ENCODE measurements around the gene GNG14. TPM values are rescaled to one million over a fixed set of nuclear protein-coding genes. Genes with fewer than 3 reads are reported as not detected.

Gene GNG14
- total and polyA plus RNA-seq, 10 of the 15 experiments (the other 5 are each of a cell fraction or from before 2014, with no cell fraction given), result not detected

DNA sequence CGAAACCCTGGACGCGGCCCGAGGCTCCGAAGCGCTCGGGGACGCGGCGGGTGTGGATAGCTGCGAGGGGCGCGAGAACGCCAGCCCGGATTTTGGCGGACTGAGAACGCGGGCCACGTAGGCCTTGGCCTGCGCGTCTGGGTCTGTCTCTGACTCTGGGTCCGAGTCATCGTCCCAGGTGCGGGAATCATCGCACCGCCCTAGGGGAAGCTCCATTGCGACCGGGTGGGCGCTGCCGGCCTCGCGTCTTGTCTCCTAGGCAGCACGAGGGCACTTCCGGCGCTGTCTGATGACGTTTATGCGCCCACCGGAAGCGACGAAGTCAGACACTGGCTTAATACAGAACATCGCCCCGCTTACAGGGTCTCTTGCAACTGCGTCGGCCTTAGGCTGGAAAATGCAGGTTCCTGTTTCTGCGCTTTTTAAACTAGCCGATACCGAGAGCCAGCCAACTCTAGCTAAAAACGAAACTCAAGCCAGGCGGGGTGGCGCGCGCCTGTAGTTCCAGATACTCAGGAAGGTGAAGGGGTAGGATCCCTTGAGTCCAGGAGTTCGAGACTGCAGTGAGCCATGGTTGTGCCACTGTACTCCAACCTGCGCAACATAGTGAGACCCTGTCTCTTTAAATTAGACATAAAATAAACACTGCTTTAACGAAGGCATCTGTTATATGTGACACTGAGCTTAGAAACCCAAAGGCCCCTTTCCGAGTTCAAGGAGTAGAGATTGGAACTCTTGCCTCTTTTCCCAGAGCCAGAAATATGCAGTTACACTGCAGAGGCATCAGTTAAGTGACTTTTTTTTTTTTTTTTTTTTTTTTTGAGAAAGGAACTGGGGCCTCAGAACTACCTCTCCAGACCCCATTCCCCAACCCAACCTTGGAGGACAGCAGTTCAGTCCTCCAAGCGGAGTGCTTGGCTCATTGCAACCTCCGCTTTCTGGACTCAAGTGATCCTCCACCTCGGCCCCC lies 8.9 kb downstream of the GNG14 start, which contains the start of gene FBXW9 (continued):
- TF ChIP-seq, protein P1, sequence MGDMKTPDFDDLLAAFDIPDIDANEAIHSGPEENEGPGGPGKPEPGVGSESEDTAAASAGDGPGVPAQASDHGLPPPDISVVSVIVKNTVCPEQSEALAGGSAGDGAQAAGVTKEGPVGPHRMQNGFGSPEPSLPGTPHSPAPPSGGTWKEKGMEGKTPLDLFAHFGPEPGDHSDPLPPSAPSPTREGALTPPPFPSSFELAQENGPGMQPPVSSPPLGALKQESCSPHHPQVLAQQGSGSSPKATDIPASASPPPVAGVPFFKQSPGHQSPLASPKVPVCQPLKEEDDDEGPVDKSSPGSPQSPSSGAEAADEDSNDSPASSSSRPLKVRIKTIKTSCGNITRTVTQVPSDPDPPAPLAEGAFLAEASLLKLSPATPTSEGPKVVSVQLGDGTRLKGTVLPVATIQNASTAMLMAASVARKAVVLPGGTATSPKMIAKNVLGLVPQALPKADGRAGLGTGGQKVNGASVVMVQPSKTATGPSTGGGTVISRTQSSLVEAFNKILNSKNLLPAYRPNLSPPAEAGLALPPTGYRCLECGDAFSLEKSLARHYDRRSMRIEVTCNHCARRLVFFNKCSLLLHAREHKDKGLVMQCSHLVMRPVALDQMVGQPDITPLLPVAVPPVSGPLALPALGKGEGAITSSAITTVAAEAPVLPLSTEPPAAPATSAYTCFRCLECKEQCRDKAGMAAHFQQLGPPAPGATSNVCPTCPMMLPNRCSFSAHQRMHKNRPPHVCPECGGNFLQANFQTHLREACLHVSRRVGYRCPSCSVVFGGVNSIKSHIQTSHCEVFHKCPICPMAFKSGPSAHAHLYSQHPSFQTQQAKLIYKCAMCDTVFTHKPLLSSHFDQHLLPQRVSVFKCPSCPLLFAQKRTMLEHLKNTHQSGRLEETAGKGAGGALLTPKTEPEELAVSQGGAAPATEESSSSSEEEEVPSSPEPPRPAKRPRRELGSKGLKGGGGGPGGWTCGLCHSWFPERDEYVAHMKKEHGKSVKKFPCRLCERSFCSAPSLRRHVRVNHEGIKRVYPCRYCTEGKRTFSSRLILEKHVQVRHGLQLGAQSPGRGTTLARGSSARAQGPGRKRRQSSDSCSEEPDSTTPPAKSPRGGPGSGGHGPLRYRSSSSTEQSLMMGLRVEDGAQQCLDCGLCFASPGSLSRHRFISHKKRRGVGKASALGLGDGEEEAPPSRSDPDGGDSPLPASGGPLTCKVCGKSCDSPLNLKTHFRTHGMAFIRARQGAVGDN (IDR thresholded peaks at IDR 0.05), result peak; percentile 33; the same call in 1 of the 2 replicates
- TF ChIP-seq TCF12 (IDR thresholded peaks at IDR 0.05; ENCODE audit: low read depth, low read length), result 0 out of 2 replicates have a peak, but pooled peaks have one; percentile 12
- 0 out of 2 replicates have a peak, but pooled peaks have one; percentile 39 for TF ChIP-seq RB1 (IDR thresholded peaks at IDR 0.05; ENCODE audit: borderline replicate concordance)
- TF ChIP-seq RAD21 (IDR thresholded peaks at IDR 0.05; ENCODE audit: insufficient read depth, low read depth, low read length), result no peak
- no peak for TF ChIP-seq IKZF2 (IDR thresholded peaks at IDR 0.05)
- peak; percentile 8 to 67; a peak in 1 of 3 replicates for TF ChIP-seq EGR1 (IDR thresholded peaks at IDR 0.05; ENCODE audit: borderline replicate concordance in 1 of 2, low read depth in 2 of 2, low read length in 2 of 2)
- TF ChIP-seq, protein P2, sequence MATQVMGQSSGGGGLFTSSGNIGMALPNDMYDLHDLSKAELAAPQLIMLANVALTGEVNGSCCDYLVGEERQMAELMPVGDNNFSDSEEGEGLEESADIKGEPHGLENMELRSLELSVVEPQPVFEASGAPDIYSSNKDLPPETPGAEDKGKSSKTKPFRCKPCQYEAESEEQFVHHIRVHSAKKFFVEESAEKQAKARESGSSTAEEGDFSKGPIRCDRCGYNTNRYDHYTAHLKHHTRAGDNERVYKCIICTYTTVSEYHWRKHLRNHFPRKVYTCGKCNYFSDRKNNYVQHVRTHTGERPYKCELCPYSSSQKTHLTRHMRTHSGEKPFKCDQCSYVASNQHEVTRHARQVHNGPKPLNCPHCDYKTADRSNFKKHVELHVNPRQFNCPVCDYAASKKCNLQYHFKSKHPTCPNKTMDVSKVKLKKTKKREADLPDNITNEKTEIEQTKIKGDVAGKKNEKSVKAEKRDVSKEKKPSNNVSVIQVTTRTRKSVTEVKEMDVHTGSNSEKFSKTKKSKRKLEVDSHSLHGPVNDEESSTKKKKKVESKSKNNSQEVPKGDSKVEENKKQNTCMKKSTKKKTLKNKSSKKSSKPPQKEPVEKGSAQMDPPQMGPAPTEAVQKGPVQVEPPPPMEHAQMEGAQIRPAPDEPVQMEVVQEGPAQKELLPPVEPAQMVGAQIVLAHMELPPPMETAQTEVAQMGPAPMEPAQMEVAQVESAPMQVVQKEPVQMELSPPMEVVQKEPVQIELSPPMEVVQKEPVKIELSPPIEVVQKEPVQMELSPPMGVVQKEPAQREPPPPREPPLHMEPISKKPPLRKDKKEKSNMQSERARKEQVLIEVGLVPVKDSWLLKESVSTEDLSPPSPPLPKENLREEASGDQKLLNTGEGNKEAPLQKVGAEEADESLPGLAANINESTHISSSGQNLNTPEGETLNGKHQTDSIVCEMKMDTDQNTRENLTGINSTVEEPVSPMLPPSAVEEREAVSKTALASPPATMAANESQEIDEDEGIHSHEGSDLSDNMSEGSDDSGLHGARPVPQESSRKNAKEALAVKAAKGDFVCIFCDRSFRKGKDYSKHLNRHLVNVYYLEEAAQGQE (IDR thresholded peaks at IDR 0.05; ENCODE audit: low read depth, low read length), result no peak
- TF ChIP-seq, protein P3, sequence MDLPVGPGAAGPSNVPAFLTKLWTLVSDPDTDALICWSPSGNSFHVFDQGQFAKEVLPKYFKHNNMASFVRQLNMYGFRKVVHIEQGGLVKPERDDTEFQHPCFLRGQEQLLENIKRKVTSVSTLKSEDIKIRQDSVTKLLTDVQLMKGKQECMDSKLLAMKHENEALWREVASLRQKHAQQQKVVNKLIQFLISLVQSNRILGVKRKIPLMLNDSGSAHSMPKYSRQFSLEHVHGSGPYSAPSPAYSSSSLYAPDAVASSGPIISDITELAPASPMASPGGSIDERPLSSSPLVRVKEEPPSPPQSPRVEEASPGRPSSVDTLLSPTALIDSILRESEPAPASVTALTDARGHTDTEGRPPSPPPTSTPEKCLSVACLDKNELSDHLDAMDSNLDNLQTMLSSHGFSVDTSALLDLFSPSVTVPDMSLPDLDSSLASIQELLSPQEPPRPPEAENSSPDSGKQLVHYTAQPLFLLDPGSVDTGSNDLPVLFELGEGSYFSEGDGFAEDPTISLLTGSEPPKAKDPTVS (IDR thresholded peaks at IDR 0.05; ENCODE audit: low read depth, low read length), result no peak
- no peak for TF ChIP-seq DPF2 (IDR thresholded peaks at IDR 0.05)
- peak; percentile 87 for TF ChIP-seq HCFC1 (IDR thresholded peaks at IDR 0.05; ENCODE audit: low read length)
- TF ChIP-seq MTA3 (IDR thresholded peaks at IDR 0.05; ENCODE audit: borderline replicate concordance, low read length), result peak; percentile 88; the same call in 1 of the 2 replicates
- peak; percentile 99 for TF ChIP-seq SIN3A (IDR thresholded peaks at IDR 0.05; ENCODE audit: low read depth, low read length)
- TF ChIP-seq, protein P4, sequence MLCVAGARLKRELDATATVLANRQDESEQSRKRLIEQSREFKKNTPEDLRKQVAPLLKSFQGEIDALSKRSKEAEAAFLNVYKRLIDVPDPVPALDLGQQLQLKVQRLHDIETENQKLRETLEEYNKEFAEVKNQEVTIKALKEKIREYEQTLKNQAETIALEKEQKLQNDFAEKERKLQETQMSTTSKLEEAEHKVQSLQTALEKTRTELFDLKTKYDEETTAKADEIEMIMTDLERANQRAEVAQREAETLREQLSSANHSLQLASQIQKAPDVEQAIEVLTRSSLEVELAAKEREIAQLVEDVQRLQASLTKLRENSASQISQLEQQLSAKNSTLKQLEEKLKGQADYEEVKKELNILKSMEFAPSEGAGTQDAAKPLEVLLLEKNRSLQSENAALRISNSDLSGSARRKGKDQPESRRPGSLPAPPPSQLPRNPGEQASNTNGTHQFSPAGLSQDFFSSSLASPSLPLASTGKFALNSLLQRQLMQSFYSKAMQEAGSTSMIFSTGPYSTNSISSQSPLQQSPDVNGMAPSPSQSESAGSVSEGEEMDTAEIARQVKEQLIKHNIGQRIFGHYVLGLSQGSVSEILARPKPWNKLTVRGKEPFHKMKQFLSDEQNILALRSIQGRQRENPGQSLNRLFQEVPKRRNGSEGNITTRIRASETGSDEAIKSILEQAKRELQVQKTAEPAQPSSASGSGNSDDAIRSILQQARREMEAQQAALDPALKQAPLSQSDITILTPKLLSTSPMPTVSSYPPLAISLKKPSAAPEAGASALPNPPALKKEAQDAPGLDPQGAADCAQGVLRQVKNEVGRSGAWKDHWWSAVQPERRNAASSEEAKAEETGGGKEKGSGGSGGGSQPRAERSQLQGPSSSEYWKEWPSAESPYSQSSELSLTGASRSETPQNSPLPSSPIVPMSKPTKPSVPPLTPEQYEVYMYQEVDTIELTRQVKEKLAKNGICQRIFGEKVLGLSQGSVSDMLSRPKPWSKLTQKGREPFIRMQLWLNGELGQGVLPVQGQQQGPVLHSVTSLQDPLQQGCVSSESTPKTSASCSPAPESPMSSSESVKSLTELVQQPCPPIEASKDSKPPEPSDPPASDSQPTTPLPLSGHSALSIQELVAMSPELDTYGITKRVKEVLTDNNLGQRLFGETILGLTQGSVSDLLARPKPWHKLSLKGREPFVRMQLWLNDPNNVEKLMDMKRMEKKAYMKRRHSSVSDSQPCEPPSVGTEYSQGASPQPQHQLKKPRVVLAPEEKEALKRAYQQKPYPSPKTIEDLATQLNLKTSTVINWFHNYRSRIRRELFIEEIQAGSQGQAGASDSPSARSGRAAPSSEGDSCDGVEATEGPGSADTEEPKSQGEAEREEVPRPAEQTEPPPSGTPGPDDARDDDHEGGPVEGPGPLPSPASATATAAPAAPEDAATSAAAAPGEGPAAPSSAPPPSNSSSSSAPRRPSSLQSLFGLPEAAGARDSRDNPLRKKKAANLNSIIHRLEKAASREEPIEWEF (IDR thresholded peaks at IDR 0.05; ENCODE audit: insufficient replicate concordance, low read depth, low read length), result no peak
